ENCODE results near the gene EDC3.

DNA sequence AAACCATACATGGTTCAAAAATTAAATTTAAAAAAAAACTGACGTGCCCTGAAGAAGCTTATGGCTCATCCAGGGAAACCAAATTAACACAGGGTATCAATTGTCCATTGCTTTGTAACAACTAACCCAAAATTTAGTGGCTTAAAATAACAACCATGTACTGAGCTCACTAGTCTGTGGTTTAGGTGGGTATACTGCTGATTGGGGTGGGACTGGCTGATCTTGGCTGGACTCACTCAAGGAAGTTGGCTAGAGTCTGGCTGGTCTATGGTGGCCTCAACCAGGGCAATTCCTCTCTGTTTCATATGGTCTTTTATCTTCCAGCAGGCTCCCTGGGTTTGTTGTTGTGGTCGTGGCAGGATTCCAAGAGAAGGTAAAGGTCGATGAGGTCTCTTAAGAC, 14.1 kb upstream of the EDC3 start:
- TF ChIP-seq, protein P1, sequence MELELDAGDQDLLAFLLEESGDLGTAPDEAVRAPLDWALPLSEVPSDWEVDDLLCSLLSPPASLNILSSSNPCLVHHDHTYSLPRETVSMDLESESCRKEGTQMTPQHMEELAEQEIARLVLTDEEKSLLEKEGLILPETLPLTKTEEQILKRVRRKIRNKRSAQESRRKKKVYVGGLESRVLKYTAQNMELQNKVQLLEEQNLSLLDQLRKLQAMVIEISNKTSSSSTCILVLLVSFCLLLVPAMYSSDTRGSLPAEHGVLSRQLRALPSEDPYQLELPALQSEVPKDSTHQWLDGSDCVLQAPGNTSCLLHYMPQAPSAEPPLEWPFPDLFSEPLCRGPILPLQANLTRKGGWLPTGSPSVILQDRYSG (tag; conservative IDR thresholded peaks at IDR 0.05; ENCODE audit: low read depth): no peak
- TF ChIP-seq RCOR1 (IDR thresholded peaks at IDR 0.05; ENCODE audit: borderline replicate concordance in 1 of 2, low read depth in 2 of 2, low read length in 2 of 2) (no peak), ZFX (CRISPR knock-in tag; IDR thresholded peaks at IDR 0.05) (no peak), TARDBP (IDR thresholded peaks at IDR 0.05) (no peak), SRSF7 (optimal IDR thresholded peaks at IDR 0.05; ENCODE audit: low read depth, low read length) (no peak), ZNF644 (tag; IDR thresholded peaks at IDR 0.05; ENCODE audit: low read depth) (no peak)
- TF ChIP-seq, protein P2, sequence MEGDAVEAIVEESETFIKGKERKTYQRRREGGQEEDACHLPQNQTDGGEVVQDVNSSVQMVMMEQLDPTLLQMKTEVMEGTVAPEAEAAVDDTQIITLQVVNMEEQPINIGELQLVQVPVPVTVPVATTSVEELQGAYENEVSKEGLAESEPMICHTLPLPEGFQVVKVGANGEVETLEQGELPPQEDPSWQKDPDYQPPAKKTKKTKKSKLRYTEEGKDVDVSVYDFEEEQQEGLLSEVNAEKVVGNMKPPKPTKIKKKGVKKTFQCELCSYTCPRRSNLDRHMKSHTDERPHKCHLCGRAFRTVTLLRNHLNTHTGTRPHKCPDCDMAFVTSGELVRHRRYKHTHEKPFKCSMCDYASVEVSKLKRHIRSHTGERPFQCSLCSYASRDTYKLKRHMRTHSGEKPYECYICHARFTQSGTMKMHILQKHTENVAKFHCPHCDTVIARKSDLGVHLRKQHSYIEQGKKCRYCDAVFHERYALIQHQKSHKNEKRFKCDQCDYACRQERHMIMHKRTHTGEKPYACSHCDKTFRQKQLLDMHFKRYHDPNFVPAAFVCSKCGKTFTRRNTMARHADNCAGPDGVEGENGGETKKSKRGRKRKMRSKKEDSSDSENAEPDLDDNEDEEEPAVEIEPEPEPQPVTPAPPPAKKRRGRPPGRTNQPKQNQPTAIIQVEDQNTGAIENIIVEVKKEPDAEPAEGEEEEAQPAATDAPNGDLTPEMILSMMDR (IDR thresholded peaks at IDR 0.05 in 2 of 3, conservative IDR thresholded peaks at IDR 0.05 in 1 of 3; ENCODE audit: insufficient read depth in 2 of 3, low read depth in 1 of 3, low read length in 3 of 3): no peak

Measured in K562 (cell line).